ENCODE results near the gene FAM219A.

FAM219A gene

GRCh38 chr9:34398875-34399274, 59.5 kb downstream of the FAM219A start:
- DNase-seq = no peak

GRCh38 chr9:34396276-34397214, 61.8 kb downstream of the FAM219A start:
- DNase-seq = no peak

- DNase-seq = no peak
Observed at GRCh38 chr9:34392511-34392910, 65.9 kb downstream of the FAM219A start.

- DNase-seq = no peak
Observed at GRCh38 chr9:34387239-34387638, 71.1 kb downstream of the FAM219A start.

GRCh38 chr9:34386656-34387055, 71.7 kb downstream of the FAM219A start:
- DNase-seq = no peak

- DNase-seq = no peak
Observed at GRCh38 chr9:34385561-34386230, 72.7 kb downstream of the FAM219A start.

- no peak for DNase-seq
Observed at GRCh38 chr9:34384368-34385165, 73.8 kb downstream of the FAM219A start.

- no peak for DNase-seq
Observed at GRCh38 chr9:34383904-34384303, 74.5 kb downstream of the FAM219A start.

- no peak for DNase-seq
Observed at GRCh38 chr9:34382879-34383278, 75.5 kb downstream of the FAM219A start.

- no peak for DNase-seq
Observed at GRCh38 chr9:34382054-34382453, 76.3 kb downstream of the FAM219A start.

GRCh38 chr9:34381323-34381722, 77.0 kb downstream of the FAM219A start:
- DNase-seq = no peak

GRCh38 chr9:34380511-34381315, 77.7 kb downstream of the FAM219A start:
- peak; percentile 15 for DNase-seq

GRCh38 chr9:34380034-34380510, 78.3 kb downstream of the FAM219A start:
- no peak for DNase-seq

GRCh38 chr9:34379334-34380033, 78.9 kb downstream of the FAM219A start:
- DNase-seq = peak; percentile 58

GRCh38 chr9:34378376-34379060, 79.9 kb downstream of the FAM219A start:
- DNase-seq = no peak

GRCh38 chr9:34377404-34377746, 81.0 kb downstream of the FAM219A start:
- DNase-seq = no peak

- peak; percentile 67 for DNase-seq
Observed at GRCh38 chr9:34376596-34377403, 81.6 kb downstream of the FAM219A start, which contains the start of gene MYORG. MYORG (minus strand) TSS chr9:34376898; CDS start chr9:34372943, 3,955 bp downstream.

- peak; percentile 2 for DNase-seq
Observed at GRCh38 chr9:34375901-34376595, 82.3 kb downstream of the FAM219A start.

- DNase-seq = no peak
Observed at GRCh38 chr9:34374905-34375552, 83.3 kb downstream of the FAM219A start.
